NCI-H2107 (cell line): ENCODE results near the gene MRPS24.
"Not testable (repeated sequence)": the region's sequence is repeated elsewhere in the genome, so short reads cannot be mapped to it uniquely, and the experiment has no call there.

Source experiments
- DNase-seq: peaks from one replicate; lab custom pipeline; 2025; lab: John Stamatoyannopoulos, UW

The MRPS24 gene

GRCh38 chr7:43838201-43838658, 31.1 kb downstream of the MRPS24 start:
- no peak for DNase-seq

- DNase-seq, result no peak
Measured at GRCh38 chr7:43834463-43835251, 34.7 kb downstream of the MRPS24 start.

- not testable (repeated sequence) for DNase-seq
Measured at GRCh38 chr7:43830917-43831316, 38.4 kb downstream of the MRPS24 start.

GRCh38 chr7:43825391-43825808, 43.9 kb downstream of the MRPS24 start:
- no peak for DNase-seq

GRCh38 chr7:43824963-43825362, 44.4 kb downstream of the MRPS24 start:
- DNase-seq, result no peak

GRCh38 chr7:43824513-43824912, 44.8 kb downstream of the MRPS24 start:
- DNase-seq, result not testable (repeated sequence)

- DNase-seq, result no peak
Measured at GRCh38 chr7:43823941-43824340, 45.4 kb downstream of the MRPS24 start.

- not testable (repeated sequence) for DNase-seq
Measured at GRCh38 chr7:43823425-43823824, 45.9 kb downstream of the MRPS24 start.
